Spinal cord (tissue), 4 donors: ENCODE measurements around the gene PIGO. TPM values are rescaled to one million over a fixed set of nuclear protein-coding genes. Genes with fewer than 3 reads are reported as not detected.

Experiments used
- polyA plus RNA-seq, 2 donors: library from polyadenylated mRNA; unstranded; fragments of 120-200 nt; gene quantifications; one replicate each; pipeline ENCODE4 v1.2.1, GENCODE V29; 2013; ENCODE audit not compliant: insufficient read length in 2 of 2
- small RNA-seq: library from RNA; depleted of rRNA; stranded (forward); fragments of <200 nt; gene quantifications from one replicate; pipeline ENCODE3, GENCODE V24; 2014; ENCODE audit warnings: low replicate concordance
- total RNA-seq, 2 donors: library from RNA; depleted of rRNA in 1 of 2; stranded (reverse); fragments of 120-200 nt in 1 of 2; fragments of >200 nt in 1 of 2; gene quantifications; one replicate each; pipeline versions ENCODE4 v1.2.3 to v1.2.4, GENCODE V29; 2013 to 2014

Gene PIGO
- total and polyA plus RNA-seq, 4 donors, result 12.2 to 28.1 (median 20.3) TPM

Small RNA genes within 50 kb of the gene (small RNA-seq; reads per million reads assigned to genes)
- not detected for gene RN7SL338P

Other genes with a start within 250 kb of the PIGO start
- 10 to 100 TPM in 1 of 2 donors, 1 to 10 TPM in 1; 7.7 to 36.0 TPM for gene PHF24, start 138.3 kb downstream of the PIGO start, total RNA-seq
- gene PHF24, start 138.3 kb downstream of the PIGO start, polyA plus RNA-seq, result 10 to 100 TPM; 46.0 to 48.6 TPM
- 10 to 100 TPM; 16.9 to 18.9 TPM for gene DNAJB5, start 106.8 kb downstream of the PIGO start, total RNA-seq
- 10 to 100 TPM; 53.1 to 54.6 TPM for gene DNAJB5, start 106.8 kb downstream of the PIGO start, polyA plus RNA-seq
- gene VCP, start 24.0 kb downstream of the PIGO start, total RNA-seq, result 100 to 1,000 TPM; 201 to 281 TPM
- gene VCP, start 24.0 kb downstream of the PIGO start, polyA plus RNA-seq, result 100 to 1,000 TPM; 229 to 233 TPM
- gene FANCG, start 16.6 kb downstream of the PIGO start, total RNA-seq, result 10 to 100 TPM; 15.9 to 30.1 TPM
- 10 to 100 TPM; 46.8 to 49.3 TPM for gene FANCG, start 16.6 kb downstream of the PIGO start, polyA plus RNA-seq
- 100 to 1,000 TPM in 1 of 2 donors, 10 to 100 TPM in 1; 61.2 to 102 TPM for gene STOML2, start 6.5 kb upstream of the PIGO start, total RNA-seq
- gene STOML2, start 6.5 kb upstream of the PIGO start, polyA plus RNA-seq, result 10 to 100 TPM; 73.3 to 79.1 TPM
- gene ATOSB, start 19.3 kb upstream of the PIGO start, total RNA-seq, result 10 to 100 TPM; 12.2 to 16.3 TPM
- 10 to 100 TPM; 30.7 to 32.2 TPM for gene ATOSB, start 19.3 kb upstream of the PIGO start, polyA plus RNA-seq
- gene UNC13B, start 65.4 kb upstream of the PIGO start, total RNA-seq, result 10 to 100 TPM; 20.2 to 37.9 TPM
- gene UNC13B, start 65.4 kb upstream of the PIGO start, polyA plus RNA-seq, result 10 to 100 TPM; 24.2 to 25.6 TPM